GM21825 (cell line): Measurements from ENCODE around the gene TGFA.

Experiments used
- ATAC-seq: cut with Tn5 transposase; IDR thresholded peaks from one replicate; pipeline ENCODE4 v1.9.1; 2021; ENCODE audit warnings: mild to moderate bottlenecking, moderate library complexity; ENCODE audit not compliant: unreplicated experiment

The TGFA gene

GRCh38 chr2:70499253-70499652 lies 54.4 kb downstream of the TGFA start:
- ATAC-seq: no peak

GRCh38 chr2:70498528-70498927 lies 55.1 kb downstream of the TGFA start:
- no peak for ATAC-seq

GRCh38 chr2:70498054-70498453 lies 55.6 kb downstream of the TGFA start:
- no peak for ATAC-seq

- no peak for ATAC-seq
These were observed 56.8 kb downstream of the TGFA start for GRCh38 chr2:70496819-70497218.

- ATAC-seq: no peak
These were observed 59.2 kb downstream of the TGFA start for GRCh38 chr2:70494293-70494886.

- ATAC-seq: no peak
These were observed 63.2 kb downstream of the TGFA start for GRCh38 chr2:70490381-70490780.

- no peak for ATAC-seq
These were observed 64.5 kb downstream of the TGFA start for GRCh38 chr2:70489165-70489564.

GRCh38 chr2:70484086-70484485 lies 69.5 kb downstream of the TGFA start:
- ATAC-seq: no peak

- no peak for ATAC-seq
These were observed 71.2 kb downstream of the TGFA start for GRCh38 chr2:70482401-70482800.

GRCh38 chr2:70480468-70480867 lies 73.2 kb downstream of the TGFA start:
- no peak for ATAC-seq

GRCh38 chr2:70479816-70480215 lies 73.8 kb downstream of the TGFA start:
- ATAC-seq: no peak

GRCh38 chr2:70477441-70477844 lies 76.2 kb downstream of the TGFA start:
- ATAC-seq: no peak

GRCh38 chr2:70475266-70475665 lies 78.4 kb downstream of the TGFA start:
- no peak for ATAC-seq

GRCh38 chr2:70474256-70474848 lies 79.3 kb downstream of the TGFA start:
- ATAC-seq: no peak

- ATAC-seq: no peak
These were observed 80.4 kb downstream of the TGFA start for GRCh38 chr2:70473101-70473722.

- ATAC-seq: no peak
These were observed 81.3 kb downstream of the TGFA start for GRCh38 chr2:70472221-70472890.

- no peak for ATAC-seq
These were observed 82.5 kb downstream of the TGFA start for GRCh38 chr2:70471129-70471528.

GRCh38 chr2:70469961-70470360 lies 83.7 kb downstream of the TGFA start:
- no peak for ATAC-seq

- ATAC-seq: no peak
These were observed 84.2 kb downstream of the TGFA start for GRCh38 chr2:70469435-70469834.

GRCh38 chr2:70468878-70469277 lies 84.7 kb downstream of the TGFA start:
- ATAC-seq: no peak

GRCh38 chr2:70467831-70468779 lies 85.5 kb downstream of the TGFA start:
- ATAC-seq: no peak
